Right renal pelvis (tissue), 4 donors: ENCODE measurements around the gene NOCT. TPM values are rescaled to one million over a fixed set of nuclear protein-coding genes. Genes with fewer than 3 reads are reported as not detected.
"Not testable (repeated sequence)": the region's sequence is repeated elsewhere in the genome, so short reads cannot be mapped to it uniquely, and the experiment has no call there.

Experiments
- DNase-seq, 4 donors: peaks; one replicate each; pipeline ENCODE4 v3.0.0-alpha.2; 2013; ENCODE audit warnings: low read depth in 4 of 4, low spot score in 3 of 4, missing footprints in 1 of 4
- polyA plus RNA-seq, 4 donors: library from polyadenylated mRNA; unstranded; fragments of 120-200 nt; gene quantifications; one replicate each; pipeline ENCODE4 v1.2.1, GENCODE V29; 2013; ENCODE audit not compliant: insufficient read length in 4 of 4

Gene NOCT, protein sequence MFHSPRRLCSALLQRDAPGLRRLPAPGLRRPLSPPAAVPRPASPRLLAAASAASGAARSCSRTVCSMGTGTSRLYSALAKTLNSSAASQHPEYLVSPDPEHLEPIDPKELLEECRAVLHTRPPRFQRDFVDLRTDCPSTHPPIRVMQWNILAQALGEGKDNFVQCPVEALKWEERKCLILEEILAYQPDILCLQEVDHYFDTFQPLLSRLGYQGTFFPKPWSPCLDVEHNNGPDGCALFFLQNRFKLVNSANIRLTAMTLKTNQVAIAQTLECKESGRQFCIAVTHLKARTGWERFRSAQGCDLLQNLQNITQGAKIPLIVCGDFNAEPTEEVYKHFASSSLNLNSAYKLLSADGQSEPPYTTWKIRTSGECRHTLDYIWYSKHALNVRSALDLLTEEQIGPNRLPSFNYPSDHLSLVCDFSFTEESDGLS
- 1 to 10 TPM; 5.8 to 6.3 (median 6.1) TPM for polyA plus RNA-seq

DNA sequence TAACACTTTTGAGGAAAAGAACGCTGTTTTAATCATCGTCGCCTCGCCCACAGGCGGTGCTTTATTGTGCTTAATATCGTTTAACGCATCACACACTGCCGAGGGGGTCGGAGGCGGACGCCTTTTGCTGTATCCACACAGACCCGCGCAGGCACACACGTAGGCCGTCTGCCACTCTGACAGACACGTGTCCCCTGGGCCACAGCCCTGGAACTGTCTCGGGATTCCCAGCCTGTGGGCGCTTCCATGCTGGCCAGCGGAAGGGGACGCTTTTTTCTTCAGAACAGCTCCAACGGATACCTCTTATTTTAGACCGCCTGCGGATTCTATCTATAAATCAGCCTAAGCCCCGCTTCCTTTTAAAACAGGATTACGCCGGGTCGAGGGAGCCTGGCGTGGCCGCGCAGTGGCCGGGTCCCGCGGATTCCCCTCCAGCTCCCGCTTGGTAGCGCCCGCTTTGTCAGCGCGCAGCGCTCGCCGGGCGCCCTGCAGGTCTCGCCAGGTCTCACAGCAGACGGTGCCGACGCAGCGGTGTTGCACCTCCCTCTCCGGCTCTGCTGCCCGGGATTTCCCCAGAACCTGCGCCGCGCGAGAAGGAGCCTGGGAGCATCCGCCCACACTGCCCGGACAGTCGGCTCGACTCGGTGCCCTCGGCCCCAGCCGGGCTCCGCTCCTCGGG lies at the start of gene NOCT:
Gene NOCT (plus strand): TSS at position 513 of the 679 bp plus-strand sequence. CDS start 201 bp downstream, outside the sequence.
- DNase-seq = peak; percentile 75 to 81 (median 77)

DNA sequence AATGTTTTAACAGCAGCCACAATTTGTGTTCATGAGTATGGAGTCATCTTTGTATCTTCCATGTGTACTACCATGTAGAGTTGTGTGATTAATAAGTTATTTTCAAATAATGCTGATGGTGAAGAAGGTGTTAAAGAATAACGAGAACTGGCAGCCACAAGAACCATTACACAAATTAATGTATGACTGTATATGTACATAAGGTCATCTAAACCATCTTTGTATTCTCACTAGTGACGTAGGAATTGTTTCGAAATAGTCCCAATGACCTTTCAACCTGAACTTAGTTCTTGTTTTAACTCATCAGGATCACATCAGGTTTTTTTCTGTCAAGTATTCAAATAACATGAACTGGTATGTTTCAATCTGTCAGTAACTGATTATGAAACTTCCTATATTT lies 48.3 kb upstream of the NOCT start:
- no peak for DNase-seq

GRCh38 chr4:138972956-138973801 lies 42.4 kb upstream of the NOCT start:
- no peak for DNase-seq

- DNase-seq = no peak
These were observed 40.4 kb upstream of the NOCT start for GRCh38 chr4:138975225-138975624.

- no peak for DNase-seq
These were observed 39.1 kb upstream of the NOCT start for GRCh38 chr4:138976526-138976925.

DNA sequence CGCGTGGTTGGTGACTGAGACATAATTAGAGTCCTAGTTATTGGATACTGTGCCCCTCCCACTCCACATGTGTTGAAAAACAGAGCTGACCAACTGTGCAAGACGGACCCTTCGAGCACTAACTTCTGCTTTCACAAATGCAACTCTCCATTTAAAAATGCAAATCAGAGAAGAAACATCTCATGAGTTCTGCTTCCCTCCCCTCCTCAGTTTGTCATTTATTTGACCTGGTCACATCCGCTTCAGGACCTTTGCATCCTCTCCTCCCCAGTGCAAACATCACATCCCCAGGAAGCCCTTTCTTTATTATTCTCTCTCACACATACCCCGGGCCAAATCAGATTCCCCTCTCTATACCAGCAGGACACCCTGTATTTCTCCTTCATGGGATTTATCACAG lies 38.1 kb upstream of the NOCT start:
- no peak for DNase-seq

DNA sequence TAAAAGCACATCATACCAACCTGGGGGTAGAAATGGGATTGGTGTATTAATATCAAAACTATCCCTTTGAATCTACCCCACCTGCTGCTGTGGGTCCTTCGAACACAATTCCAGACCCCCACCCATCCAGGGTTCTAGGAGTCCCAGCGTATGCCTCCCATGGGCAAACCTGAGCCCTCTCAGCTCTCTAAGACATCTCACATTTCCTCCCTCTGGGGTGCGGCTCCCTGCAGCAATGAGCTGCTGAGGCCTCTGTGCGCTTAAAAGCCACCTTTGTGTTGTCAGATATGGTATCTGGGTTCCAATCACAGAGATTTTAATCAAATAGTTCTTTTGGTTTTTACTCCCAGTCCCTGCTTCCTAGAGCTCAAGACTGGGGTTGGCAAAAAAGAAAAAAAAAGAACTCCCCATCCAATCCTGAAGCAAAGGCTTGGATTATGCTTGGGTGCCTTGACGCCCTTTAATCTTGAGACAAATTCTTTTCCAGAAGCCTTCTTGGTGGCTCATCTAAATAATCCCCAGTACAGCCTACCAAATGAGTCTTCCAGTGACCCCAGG lies 37.5 kb upstream of the NOCT start:
- DNase-seq = no peak

DNA sequence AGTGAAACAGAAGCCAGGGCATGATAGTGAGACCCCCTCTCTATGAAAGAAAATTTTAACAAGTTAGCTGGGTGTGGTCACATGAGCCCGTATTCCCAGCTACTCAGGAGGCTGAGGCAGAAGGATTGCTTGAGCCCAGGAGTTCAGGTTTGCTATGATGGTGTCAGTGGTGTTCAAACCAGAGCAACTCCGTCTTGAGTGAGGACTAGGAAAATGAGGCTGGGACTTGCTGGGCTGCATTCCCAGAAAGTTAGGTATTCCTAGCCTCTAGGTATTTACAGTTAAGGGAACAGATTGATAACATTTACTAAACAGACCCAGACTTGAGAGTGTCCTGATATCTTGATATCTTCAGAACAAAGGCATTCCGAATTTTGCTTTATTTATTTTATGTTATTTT lies 37.0 kb upstream of the NOCT start:
- DNase-seq = no peak

GRCh38 chr4:138979742-138980141 lies 35.8 kb upstream of the NOCT start:
- no peak for DNase-seq

GRCh38 chr4:138981930-138982390 lies 33.6 kb upstream of the NOCT start:
- DNase-seq = no peak

DNA sequence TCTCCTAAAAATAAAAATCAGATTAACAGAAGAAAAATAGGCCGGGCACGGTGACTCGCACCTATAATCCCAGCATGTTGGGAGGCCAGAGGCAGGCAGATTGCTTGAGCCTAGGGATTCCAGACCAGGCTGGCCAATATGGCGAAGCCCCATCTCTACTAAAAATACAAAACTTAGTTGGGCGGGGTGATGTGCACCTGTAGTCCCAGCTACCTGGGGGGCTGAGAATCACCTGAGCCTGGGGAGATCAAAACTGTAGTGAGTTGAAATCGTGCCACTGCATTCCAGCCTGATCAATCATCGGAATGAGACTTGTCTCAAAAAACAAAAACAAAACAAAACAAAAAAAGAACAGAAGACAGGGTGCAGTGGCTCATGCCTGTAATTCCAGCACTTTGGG lies 32.8 kb upstream of the NOCT start:
- DNase-seq = no peak

- no peak for DNase-seq
These were observed 31.9 kb upstream of the NOCT start for GRCh38 chr4:138983690-138984089.

- DNase-seq = no peak
These were observed 30.9 kb upstream of the NOCT start for GRCh38 chr4:138984647-138985046.

DNA sequence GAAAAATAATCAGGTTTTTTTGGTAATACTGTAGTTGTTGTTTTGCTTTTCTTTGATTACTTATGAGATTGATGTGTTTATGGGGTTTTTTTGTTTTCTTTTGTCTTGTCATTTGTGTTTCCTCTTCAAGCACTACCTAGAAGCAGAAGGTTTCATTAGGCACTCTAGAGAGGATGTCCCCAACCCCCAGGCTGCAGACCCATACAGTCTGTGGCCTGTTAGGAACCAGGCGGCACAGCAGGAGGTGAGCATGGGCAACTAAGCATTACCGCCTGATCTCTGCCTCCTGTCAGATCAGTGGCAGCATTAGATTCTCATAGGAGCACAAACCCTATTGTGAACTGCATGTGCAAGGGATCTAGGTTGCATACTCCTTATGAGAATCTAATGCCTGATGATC lies 22.9 kb upstream of the NOCT start:
- DNase-seq = no peak

- DNase-seq = no peak
These were observed 19.5 kb upstream of the NOCT start for GRCh38 chr4:138996090-138996489.

- no peak for DNase-seq
These were observed 15.9 kb upstream of the NOCT start for GRCh38 chr4:138999666-139000065.

GRCh38 chr4:139000134-139000533 lies 15.4 kb upstream of the NOCT start:
- DNase-seq = not testable (repeated sequence)

DNA sequence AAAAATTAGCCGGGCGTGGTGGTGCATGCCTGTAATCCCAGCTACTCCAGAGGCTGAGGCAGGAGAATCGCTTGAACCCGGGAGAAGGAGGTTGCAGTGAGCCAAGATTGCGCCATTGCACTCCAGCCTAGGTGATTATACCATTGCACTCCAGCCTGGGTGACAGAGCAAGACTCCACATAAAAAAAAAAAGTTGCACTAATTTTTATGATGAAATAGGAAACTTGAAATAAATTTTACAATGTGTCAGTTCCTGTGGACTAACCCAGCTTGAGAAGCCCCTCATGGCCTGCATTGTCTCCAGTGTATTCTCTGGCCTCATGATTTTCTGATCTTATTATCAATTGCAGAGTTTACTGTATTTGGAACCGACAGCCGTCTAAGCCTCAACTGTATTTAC lies 14.2 kb upstream of the NOCT start:
- not testable (repeated sequence) for DNase-seq

GRCh38 chr4:139003668-139004067 lies 11.9 kb upstream of the NOCT start:
- not testable (repeated sequence) for DNase-seq

DNA sequence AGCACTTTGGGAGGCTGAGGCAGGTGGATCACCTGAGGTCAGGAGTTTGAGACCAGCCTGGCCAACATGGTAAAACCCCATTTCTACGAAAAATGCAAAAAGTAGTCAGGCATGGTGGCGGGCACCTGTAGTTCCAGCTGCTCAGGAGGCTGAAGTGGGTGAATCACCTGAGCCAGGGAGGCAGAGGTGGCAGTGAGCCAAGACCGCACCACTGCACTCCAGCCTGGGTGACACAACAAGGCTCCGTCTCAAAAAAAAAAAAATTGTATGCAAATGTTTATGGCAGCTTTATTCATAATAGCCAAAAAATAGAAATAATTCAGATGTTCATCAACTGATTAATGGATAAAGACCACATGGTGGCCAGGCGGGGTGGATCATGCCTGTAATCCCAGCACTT lies 9.8 kb upstream of the NOCT start:
- DNase-seq = no peak

- DNase-seq = no peak
These were observed 7.9 kb upstream of the NOCT start for GRCh38 chr4:139007640-139008039.
